ENCODE measurements around the gene ATPAF2.

ATPAF2 gene

GRCh38 chr17:18038861-18039534 lies at the start of gene ATPAF2, which contains the start of gene GID4:
ATPAF2 (minus strand) TSS chr17:18039168; CDS start chr17:18039013, 155 bp downstream.
GID4 (plus strand) TSS chr17:18039408; CDS start chr17:18039465, 57 bp downstream.
- peak; percentile 100 for DNase-seq

- peak; percentile 96 for DNase-seq
Measured at GRCh38 chr17:18087610-18088491, 48.9 kb upstream of the ATPAF2 start, which contains the start of gene DRG2. DRG2 (plus strand) TSS chr17:18087948; CDS start chr17:18088024, 76 bp downstream.

DNA sequence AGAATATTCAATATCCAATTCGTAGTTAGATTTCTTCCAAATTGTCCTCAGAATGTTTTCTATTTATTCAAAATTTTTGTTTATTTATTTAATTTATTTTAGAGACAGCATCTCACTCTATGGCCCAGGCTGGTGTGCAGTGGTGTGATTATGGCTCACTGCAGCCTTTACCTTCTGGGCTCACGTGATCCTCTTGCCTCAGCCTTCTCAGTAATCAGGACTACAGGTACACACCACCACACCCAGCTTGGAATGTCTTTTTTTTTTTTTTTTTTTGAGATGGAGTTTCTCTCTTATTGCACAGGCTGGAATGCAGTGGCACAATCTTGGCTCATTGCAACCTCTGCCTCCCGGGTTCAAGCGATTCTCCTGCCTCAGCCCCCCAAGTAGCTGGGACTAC lies 45.3 kb upstream of the ATPAF2 start:
- DNase-seq: no peak

DNA sequence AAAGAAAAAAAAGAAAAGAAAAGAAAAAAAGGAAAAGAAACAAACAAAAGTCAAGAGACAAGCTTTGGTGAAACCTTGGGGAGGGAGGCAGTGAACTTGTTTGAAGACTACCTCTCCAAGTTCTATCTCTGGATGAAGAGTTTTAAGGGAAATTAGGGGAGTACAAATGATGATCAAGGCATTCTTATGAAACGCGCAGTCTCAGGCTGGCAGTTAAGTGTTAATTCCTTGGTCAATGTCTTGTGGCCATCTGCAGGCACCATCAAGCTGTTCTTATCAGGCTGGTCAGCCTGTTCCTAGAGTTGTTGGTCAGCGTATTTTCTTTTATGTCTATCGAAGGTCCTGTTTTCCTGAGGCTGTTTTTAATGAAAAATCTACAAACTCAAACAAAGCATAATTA lies 40.6 kb upstream of the ATPAF2 start:
- no peak for DNase-seq

DNA sequence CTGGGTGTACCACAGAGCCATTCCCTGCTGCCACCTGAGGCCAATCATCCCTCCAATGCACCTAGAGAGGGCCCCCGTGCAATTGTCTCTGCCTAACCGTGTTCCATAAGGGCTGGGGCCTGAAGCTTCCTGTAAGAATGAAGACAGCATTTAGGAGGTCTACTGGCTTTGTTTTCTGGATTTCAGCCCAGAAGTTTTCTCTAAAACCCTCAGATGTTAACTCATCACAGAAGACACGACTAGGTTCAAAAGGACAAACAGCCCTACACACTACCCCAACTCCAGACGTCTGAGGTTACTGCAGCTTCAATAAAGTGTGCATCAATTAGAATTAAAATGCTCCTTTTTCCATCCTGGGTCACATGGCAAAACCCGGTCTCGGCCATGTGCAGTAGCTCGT lies 38.0 kb upstream of the ATPAF2 start:
- DNase-seq: no peak

DNA sequence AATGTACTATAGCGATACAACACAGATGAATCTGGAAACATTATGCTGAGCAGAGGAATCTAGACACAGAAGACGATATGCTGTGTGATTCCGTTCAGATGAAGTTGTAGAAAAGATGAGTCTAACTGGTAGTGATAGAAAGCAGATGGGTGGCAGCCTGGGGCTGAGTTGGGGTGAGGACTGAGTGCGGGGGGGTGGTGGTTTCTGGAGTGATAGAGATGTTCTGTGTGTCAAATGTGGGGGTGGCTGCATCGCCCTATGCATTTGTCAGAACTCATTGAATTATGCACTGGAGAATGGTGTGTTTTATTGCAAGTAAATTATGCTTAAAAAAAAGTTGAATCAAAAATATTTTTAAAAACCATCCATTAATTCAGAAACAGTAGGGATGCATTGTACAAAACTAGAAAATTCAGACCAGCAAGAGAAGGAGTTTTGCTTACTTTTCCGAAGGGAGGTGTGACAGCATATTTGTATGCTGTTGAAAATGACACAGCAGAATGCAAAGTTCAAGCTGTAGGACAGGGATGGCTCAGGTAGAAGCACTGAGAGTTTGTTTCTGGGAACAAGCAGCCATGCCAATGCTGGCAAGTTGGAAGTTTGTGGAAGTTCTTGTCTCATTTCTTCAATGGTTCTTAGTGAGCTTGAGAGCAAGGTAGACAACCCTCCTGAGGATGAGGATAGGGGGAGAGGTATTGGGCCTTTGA lies 35.8 kb upstream of the ATPAF2 start:
- no peak for DNase-seq

GRCh38 chr17:18071751-18072150 lies 32.8 kb upstream of the ATPAF2 start:
- no peak for DNase-seq

DNA sequence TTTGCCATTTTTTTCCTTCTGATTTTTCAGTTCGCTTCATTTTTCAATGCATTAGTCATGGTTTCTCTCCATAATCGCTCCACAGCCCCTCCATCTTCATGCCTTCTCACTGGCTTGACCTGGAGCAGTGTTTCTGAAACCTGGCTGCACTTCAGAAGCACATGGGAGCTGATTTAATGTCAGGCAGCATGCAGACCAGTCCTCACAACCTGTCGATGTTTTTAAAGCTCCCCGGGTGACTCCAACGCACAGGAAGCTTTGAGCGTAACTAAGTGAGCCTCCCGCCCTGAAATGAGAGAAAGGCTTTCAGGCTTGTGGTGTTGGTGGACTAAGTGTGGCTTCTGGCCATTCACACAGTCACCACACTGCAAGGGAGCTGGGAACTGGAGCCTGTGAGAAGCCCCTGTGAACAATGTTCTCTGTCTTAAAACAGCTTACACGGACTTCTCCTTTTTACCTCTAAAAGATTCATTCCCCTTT lies 31.9 kb upstream of the ATPAF2 start:
- peak; percentile 87 for DNase-seq

DNA sequence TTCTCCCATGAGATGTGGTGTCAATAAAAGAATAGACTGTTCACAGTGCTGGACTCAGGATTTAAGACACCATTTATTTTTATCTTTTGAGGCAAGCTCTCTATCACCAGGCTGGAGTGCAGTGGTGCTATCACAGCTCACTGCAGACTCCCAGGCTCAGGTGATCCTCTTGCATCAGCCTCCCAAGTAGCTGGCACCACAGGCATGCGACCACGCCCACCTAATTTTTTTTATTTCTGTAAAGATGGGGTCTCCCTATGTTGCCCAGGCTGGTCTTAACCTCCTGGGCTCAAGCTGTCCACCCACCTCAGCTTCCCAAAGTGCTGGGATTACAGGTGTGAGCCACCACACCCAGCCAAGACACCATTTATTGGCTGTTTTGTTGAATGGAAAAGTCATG lies 30.1 kb upstream of the ATPAF2 start:
- no peak for DNase-seq

- no peak for DNase-seq
Measured at GRCh38 chr17:18066866-18067265, 27.9 kb upstream of the ATPAF2 start.

DNA sequence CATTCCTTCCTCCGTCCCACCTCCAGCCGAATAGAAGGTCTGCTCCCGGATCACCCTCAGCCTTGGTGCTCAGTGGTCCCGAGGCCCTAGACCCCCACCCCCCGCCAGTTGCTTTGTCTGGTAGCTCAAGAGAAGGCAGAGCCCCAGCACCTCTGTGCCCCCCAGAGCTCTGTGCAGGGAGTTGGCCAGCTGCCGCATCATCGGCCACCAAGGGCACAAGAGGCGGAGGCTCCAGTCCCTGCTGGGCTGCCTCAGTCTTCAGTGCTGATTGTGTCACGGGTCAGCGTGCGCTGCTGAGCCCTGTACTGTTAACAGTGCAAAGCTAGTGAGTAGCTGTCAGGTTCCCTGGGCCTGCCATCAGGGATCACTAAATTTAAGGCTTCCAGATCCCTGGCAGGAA lies 26.6 kb upstream of the ATPAF2 start:
- no peak for DNase-seq

GRCh38 chr17:18064053-18064452 lies 25.1 kb upstream of the ATPAF2 start:
- DNase-seq: no peak

- DNase-seq: no peak
Measured at GRCh38 chr17:18059283-18059682, 20.3 kb upstream of the ATPAF2 start.

DNA sequence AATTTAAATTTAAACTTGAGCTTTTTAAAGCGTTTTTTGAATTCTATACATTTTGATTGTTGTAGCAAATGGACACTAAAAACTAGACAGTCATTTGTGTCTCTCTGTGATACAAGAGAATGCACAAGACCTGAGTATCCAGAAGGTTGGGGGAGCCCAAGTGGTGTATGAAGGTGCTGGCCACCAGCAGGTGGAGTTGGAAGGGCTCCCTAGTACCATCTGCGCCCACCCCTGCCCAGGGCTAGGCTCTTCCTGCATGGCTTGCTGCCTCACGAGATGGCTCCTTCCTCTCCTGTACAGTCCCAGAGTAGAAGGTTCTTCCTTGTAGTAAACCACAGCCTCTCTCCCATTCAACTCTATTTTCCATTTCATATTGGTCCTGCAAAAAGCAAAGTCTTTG lies 17.2 kb upstream of the ATPAF2 start:
- no peak for DNase-seq

- DNase-seq: no peak
Measured at GRCh38 chr17:18055597-18055996, 16.6 kb upstream of the ATPAF2 start.

DNA sequence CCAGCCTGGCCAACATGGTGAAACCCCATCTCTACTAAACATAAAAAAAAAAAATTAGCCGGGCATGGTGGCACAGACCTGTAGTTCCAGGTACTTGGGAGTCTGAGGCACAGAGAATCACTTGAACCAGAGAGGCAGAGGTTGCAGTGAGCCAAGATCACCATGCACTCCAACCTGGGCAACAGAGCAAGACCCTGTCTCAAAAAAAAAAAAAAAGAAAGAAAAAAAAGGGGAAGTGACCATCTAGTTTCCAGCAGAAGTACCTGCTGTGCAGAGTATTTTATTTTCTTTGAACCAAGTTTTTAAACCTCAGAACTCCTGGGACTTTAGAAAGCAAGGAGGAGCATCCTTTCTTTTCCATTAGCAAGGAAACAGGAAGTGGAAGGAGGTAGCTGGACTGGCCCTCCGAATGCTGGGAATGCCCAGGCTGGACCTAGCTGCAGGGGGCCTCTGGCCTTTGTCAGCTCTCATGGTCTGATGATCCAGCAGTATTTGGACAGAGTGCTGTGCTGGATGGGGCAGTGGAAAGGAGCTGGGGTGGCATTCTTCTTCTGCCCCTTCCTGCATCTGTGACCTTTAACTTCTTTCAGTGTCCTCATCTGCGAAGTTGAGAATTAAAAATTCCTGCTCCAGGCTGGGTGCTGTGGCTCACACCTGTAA lies 6.9 kb upstream of the ATPAF2 start:
- DNase-seq: no peak

DNA sequence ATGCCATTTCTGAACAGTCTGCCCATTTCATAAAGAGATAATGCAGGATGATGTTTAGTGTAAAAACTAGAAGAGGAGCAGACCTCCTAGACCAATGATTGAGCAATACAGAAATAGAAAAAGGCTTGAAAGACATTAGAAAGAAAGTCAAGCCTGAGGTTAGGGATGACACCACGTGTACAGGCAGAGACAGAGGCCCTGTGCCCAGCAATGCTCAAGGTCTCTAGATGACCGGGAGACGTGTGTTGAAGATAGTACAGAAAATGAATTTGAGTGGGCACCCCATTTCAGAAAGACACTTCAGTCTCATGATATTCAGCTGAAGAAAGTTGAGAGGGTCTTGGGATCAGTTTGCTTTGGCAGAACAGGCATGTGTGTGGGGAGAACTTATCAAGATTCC lies 5.6 kb upstream of the ATPAF2 start:
- DNase-seq: no peak

- peak; percentile 59 for DNase-seq
Measured at GRCh38 chr17:18043491-18043890, 4.5 kb upstream of the ATPAF2 start.

GRCh38 chr17:18042983-18043382 lies 4.0 kb upstream of the ATPAF2 start:
- peak; percentile 39 for DNase-seq

DNA sequence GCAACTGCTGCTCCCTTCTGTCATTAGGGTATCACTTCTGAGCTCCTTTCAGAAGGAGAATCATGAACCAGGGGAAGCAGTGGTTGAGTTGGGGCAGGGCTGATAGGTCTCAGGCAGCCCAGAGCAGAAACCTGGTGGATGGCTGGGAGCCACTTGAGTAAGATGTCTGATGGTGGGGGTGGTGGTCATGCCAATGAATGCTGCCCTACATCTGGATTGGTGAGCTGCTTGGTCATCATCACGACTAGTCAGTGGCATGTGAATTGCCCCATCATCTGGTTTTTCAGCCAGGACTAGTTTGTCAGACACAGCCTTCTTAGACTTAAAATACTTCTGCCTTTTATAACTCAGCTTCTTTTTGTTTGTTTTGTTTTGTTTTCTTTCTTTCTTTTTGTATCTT lies 2.8 kb upstream of the ATPAF2 start:
- no peak for DNase-seq

- DNase-seq: no peak
Measured at GRCh38 chr17:18040261-18040858, 1.4 kb upstream of the ATPAF2 start.

DNA sequence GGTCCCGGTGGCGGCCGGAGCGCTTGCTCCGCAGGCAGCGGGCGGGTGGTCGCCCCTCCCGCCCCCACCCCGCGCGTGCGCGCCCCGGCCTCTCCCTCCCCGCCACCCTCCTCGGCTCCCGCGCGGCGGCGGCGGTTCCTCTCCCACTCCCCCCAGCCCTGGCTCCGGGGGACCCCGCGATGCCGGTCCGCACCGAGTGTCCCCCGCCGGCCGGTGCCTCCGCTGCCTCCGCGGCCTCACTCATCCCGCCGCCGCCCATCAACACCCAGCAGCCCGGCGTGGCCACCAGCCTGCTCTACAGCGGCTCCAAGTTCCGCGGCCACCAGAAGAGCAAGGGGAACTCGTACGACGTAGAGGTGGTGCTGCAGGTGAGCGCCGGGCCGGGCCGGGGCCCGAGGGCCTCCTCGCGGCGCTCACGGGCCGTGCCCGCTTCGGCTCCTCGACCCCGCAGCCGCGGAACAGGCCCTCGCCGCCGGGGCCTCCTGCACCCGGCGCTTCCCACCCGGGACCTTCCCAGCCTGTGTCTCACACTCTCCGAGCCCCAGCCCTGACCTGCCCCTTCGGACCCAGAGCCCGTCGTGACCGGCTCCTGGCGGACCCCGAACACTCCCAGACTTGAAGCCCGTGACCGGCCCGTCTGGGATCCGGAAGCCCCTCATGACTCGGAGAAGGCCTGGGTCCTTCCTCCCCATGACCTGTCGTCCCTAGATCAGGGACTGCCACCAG lies 730 bp upstream of the ATPAF2 start:
- no peak for DNase-seq
